SK-N-SH (cell line): ENCODE results near the gene LMF1. TPM values are rescaled to one million over a fixed set of nuclear protein-coding genes. Genes with fewer than 3 reads are reported as not detected.

Experiments
- CTCF ChIA-PET: fragments of 300-600, 350-600 bp; formaldehyde crosslinking; extraction: SDS; loops from one replicate; lab custom pipeline; 2021; lab: Yijun Ruan, JAX
- POLR2A ChIA-PET: fragments of 350-600 bp; sonication (Branson Sonifier 250); formaldehyde crosslinking; extraction: SDS; loops from one replicate; lab custom pipeline; 2020; ENCODE audit warnings: antibody characterized with exemption, inconsistent platforms; lab: Yijun Ruan, JAX
- DNase-seq: peaks from one replicate; pipeline ENCODE4 v3.0.0; 2012
- H2AFZ ChIP-seq: fragments of 200-600 bp; sonication (generic); 2 replicates; pipeline ENCODE4 v1.8.1; 2016; ENCODE audit warnings: antibody characterized with exemption, mild to moderate bottlenecking, low read depth
- H3F3A ChIP-seq: fragments of 200-600 bp; sonication (generic); replicated peaks from 2 replicates; pipeline ENCODE3; 2016; ENCODE audit warnings: antibody characterized with exemption, mild to moderate bottlenecking; ENCODE audit not compliant: insufficient read depth
- H3K27ac ChIP-seq, 2 experiments: fragments of 200-500 bp in 1 of 2; fragments of 200-600 bp in 1 of 2; sonication (Bioruptor generic) in 1 of 2; sonication (generic), shearing (Covaris generic) in 1 of 2; 2 replicates each; pipeline versions ENCODE4 v1.5.1 to v1.6.1; 2014 to 2016; ENCODE audit warnings: low read depth in 2 of 2, inconsistent platforms in 1 of 2, low read length in 1 of 2, mild to moderate bottlenecking in 1 of 2, mixed read lengths in 1 of 2
- H3K27me3 ChIP-seq: fragments of 200-600 bp; sonication (generic), shearing (Covaris generic); 2 replicates; pipeline ENCODE4 v1.6.1; 2016; ENCODE audit warnings: mixed run types; ENCODE audit not compliant: insufficient read depth
- H3K36me3 ChIP-seq, 2 experiments: fragments of 200-500 bp in 1 of 2; fragments of 200-600 bp in 1 of 2; sonication (Bioruptor generic) in 1 of 2; sonication (generic) in 1 of 2; replicated peaks in 1 of 2; 2 replicates each; pipeline versions ENCODE3 to v1.5.1; 2014 to 2016; ENCODE audit warnings: low read length in 1 of 2, mild to moderate bottlenecking in 1 of 2; ENCODE audit not compliant: insufficient read depth in 2 of 2, control insufficient read depth in 1 of 2
- H3K4me1 ChIP-seq, 2 experiments: fragments of 200-500 bp in 1 of 2; fragments of 200-600 bp in 1 of 2; sonication (Bioruptor generic) in 1 of 2; sonication (generic), shearing (Covaris generic) in 1 of 2; 2 replicates each; pipeline versions ENCODE4 v1.5.1 to v1.6.1; 2014 to 2016; ENCODE audit warnings: low read depth in 1 of 2, low read length in 1 of 2, mixed run types in 1 of 2; ENCODE audit not compliant: insufficient read depth in 2 of 2, control insufficient read depth in 1 of 2
- H3K4me2 ChIP-seq: fragments of 200-600 bp; sonication (generic), shearing (Covaris generic); 2 replicates; pipeline ENCODE4 v1.6.1; 2017; ENCODE audit warnings: mixed run types
- H3K4me3 ChIP-seq, 2 experiments: fragments of 200-500 bp in 1 of 2; fragments of 200-600 bp in 1 of 2; sonication (Bioruptor generic) in 1 of 2; sonication (generic), shearing (Covaris generic) in 1 of 2; 2 replicates each; pipeline versions ENCODE4 v1.5.1 to v1.8.1; 2014 to 2016; ENCODE audit warnings: low read depth in 2 of 2, inconsistent platforms in 1 of 2, low read length in 1 of 2, mild to moderate bottlenecking in 1 of 2, mixed read lengths in 1 of 2, moderate library complexity in 1 of 2
- H3K79me2 ChIP-seq: fragments of 200-600 bp; sonication (generic); 2 replicates; pipeline ENCODE4 v1.8.1; 2017; ENCODE audit warnings: mild to moderate bottlenecking; ENCODE audit not compliant: insufficient read depth
- H3K9ac ChIP-seq: fragments of 200-600 bp; sonication (generic); 2 replicates; pipeline ENCODE4 v1.6.1; 2017; ENCODE audit warnings: mixed run types
- H3K9me2 ChIP-seq: fragments of 200-600 bp; sonication (generic); 2 replicates; pipeline ENCODE4 v1.6.1; 2017; ENCODE audit warnings: mixed run types
- H3K9me3 ChIP-seq: fragments of 200-600 bp; sonication (generic); 2 replicates; pipeline ENCODE4 v1.6.1; 2017; ENCODE audit warnings: mixed run types, mild to moderate bottlenecking, moderate library complexity
- H4K20me1 ChIP-seq: fragments of 200-600 bp; sonication (generic); 2 replicates; pipeline ENCODE4 v1.6.1; 2017; ENCODE audit warnings: mild to moderate bottlenecking, mixed run types; ENCODE audit not compliant: insufficient read depth
- CTCF ChIP-seq: fragments of 200-600 bp; sonication (generic); IDR thresholded peaks from 2 replicates; pipeline ENCODE4 v1.6.1; 2017; ENCODE audit warnings: antibody characterized with exemption, mild to moderate bottlenecking, moderate library complexity
- EP300 ChIP-seq, 2 experiments: IDR thresholded peaks; 2 replicates each; pipeline versions ENCODE4 v1.4.0 to v1.6.1; 2012; ENCODE audit warnings: borderline replicate concordance in 1 of 2, low read depth in 1 of 2, low read length in 1 of 2
- EZH2phosphoT487 ChIP-seq: fragments of 200-600 bp; sonication (generic); IDR thresholded peaks from 2 replicates; pipeline ENCODE4 v1.6.1; 2017; ENCODE audit warnings: low read depth, mixed run types, mild to moderate bottlenecking, antibody characterized with exemption, moderate library complexity, borderline replicate concordance
- FOXM1 ChIP-seq: IDR thresholded peaks from 2 replicates; pipeline ENCODE4 v1.4.0; 2012; ENCODE audit warnings: low read depth, mild to moderate bottlenecking
- MAX ChIP-seq: IDR thresholded peaks from 2 replicates; pipeline ENCODE4 v1.4.0; 2012; ENCODE audit warnings: low read depth
- MEF2A ChIP-seq: IDR thresholded peaks from 2 replicates; pipeline ENCODE4 v1.4.0; 2012; ENCODE audit warnings: low read depth, borderline replicate concordance
- MXI1 ChIP-seq: IDR thresholded peaks from 2 replicates; pipeline ENCODE4 v1.6.1; 2012; ENCODE audit warnings: mild to moderate bottlenecking, low read depth, low read length, improper control_type of control experiment
- NFIC ChIP-seq: IDR thresholded peaks from 2 replicates; pipeline ENCODE4 v1.4.0; 2012; ENCODE audit warnings: borderline replicate concordance
- RAD21 ChIP-seq: IDR thresholded peaks from 2 replicates; pipeline ENCODE4 v1.6.1; 2012; ENCODE audit warnings: mild to moderate bottlenecking, low read length
- REST ChIP-seq: IDR thresholded peaks from 2 replicates; pipeline ENCODE4 v1.6.1; 2012; ENCODE audit warnings: mild to moderate bottlenecking, low read depth, low read length, moderate library complexity
- RXRA ChIP-seq: IDR thresholded peaks from 2 replicates; pipeline ENCODE4 v1.4.0; 2012; ENCODE audit warnings: low read depth, mild to moderate bottlenecking, borderline replicate concordance
- USF1 ChIP-seq: IDR thresholded peaks from 2 replicates; pipeline ENCODE4 v1.4.0; 2012; ENCODE audit warnings: low read depth, borderline replicate concordance
- USF2 ChIP-seq: fragments of 150-350 bp; IDR thresholded peaks from 2 replicates; pipeline ENCODE4 v1.6.1; 2017; ENCODE audit warnings: antibody characterized with exemption, low read length, low read depth, borderline replicate concordance
- WGBS: methylation state at CpG from one replicate; pipeline ENCODE4 v1.1.6; 2017; ENCODE audit warnings: low lambda C conversion rate; 5-methylcytosine and 5-hydroxymethylcytosine counted together
- polyA plus RNA-seq, 3 experiments: library from polyadenylated mRNA; depleted of rRNA; stranded (reverse); fragments of >200 nt; gene quantifications; 2 replicates each; pipeline ENCODE4 v1.2.3, GENCODE V29; 2012

The LMF1 gene
- polyA plus RNA-seq, 1 of the 3 experiments (the other 2 are of a cell fraction) = 5.7 TPM

- no peak overlapping the region for H3K9ac ChIP-seq
- no peaks in the 10 kb centered on the region for H3K9me3 ChIP-seq
- TF ChIP-seq RXRA (no peak), NFIC (no peak), EZH2phosphoT487 (no peak), MEF2A (no peak), RAD21 (no peak), MAX (no peak), EP300 (IDR thresholded peaks at IDR 0.05; ENCODE audit: borderline replicate concordance in 1 of 2, low read depth in 1 of 2, low read length in 1 of 2) (no peak), USF1 (no peak), FOXM1 (no peak), REST (no peak), MXI1 (no peak), CTCF (no peak), USF2 (no peak)
- CTCF ChIA-PET = no interaction called here
- H3K9me2 ChIP-seq = no peaks in the 10 kb centered on the region
- H3F3A ChIP-seq = peaks cover 3% of the 10 kb centered on the region
- H4K20me1 ChIP-seq = no peaks in the 10 kb centered on the region
- WGBS = 20% methylated on average over 26 of the region's 41 CpGs
- POLR2A ChIA-PET = no interaction called here
- H3K27ac ChIP-seq = no peak overlapping the region
- H3K4me3 ChIP-seq = no peak overlapping the region
- no peaks in the 10 kb centered on the region for H3K79me2 ChIP-seq
- peaks cover 72% of the 10 kb centered on the region for H3K27me3 ChIP-seq
- peak overlapping the region; percentile 19; the same call in 1 of the 2 replicates for H3K4me2 ChIP-seq
- H2AFZ ChIP-seq = no peak overlapping the region
- DNase-seq = no peak
- no peaks in the 10 kb centered on the region for H3K4me1 ChIP-seq
- no peaks in the 10 kb centered on the region for H3K36me3 ChIP-seq
These were observed 19.9 kb upstream of the LMF1 start for GRCh38 chr16:990516-991291.
